Thyroid gland (tissue), 4 donors: Measurements from ENCODE around the gene PPM1H. TPM values are rescaled to one million over a fixed set of nuclear protein-coding genes. Genes with fewer than 3 reads are reported as not detected.
A peak's percentile ranks its signal among the peaks of the same experiment; 100 is the strongest.

ENCODE experiments used
- DNase-seq, 2 donors: peaks; one replicate each; pipeline ENCODE4 v3.0.0-alpha.2; 2019
- H3K27ac ChIP-seq, 3 donors: fragments of 200-600 bp; sonication (generic); 1 replicate in 2 of 3; 2 replicates in 1 of 3; pipeline ENCODE4 v1.5.1; 2016 to 2019; ENCODE audit warnings: mild to moderate bottlenecking in 1 of 3, moderate library complexity in 1 of 3
- H3K27me3 ChIP-seq: fragments of 200-600 bp; sonication (generic); one replicate; pipeline ENCODE4 v1.5.1; 2019
- H3K36me3 ChIP-seq, 2 donors: fragments of 200-600 bp; sonication (generic); one replicate each; pipeline ENCODE4 v1.5.1; 2016 to 2019
- H3K4me1 ChIP-seq, 2 donors: fragments of 200-600 bp; sonication (generic); one replicate each; pipeline ENCODE4 v1.5.1; 2017 to 2019
- H3K4me3 ChIP-seq, 3 donors: fragments of 200-600 bp; sonication (generic); replicated peaks in 1 of 3; 1 replicate in 2 of 3; 2 replicates in 1 of 3; pipeline ENCODE4 v1.5.1; 2016; ENCODE audit warnings: mild to moderate bottlenecking in 1 of 3
- H3K9me3 ChIP-seq: fragments of 200-600 bp; sonication (generic); one replicate; pipeline ENCODE4 v1.5.1; 2017
- CTCF ChIP-seq, 6 experiments: fragments of 200-600 bp in 3 of 6; fragments of 450-650 bp in 3 of 6; sonication (generic) in 3 of 6; IDR thresholded peaks; one replicate each; pipeline ENCODE4 v1.5.1; 2016 to 2019; ENCODE audit warnings: antibody characterized with exemption in 6 of 6, mild to moderate bottlenecking in 2 of 6, inconsistent platforms in 1 of 6, moderate library complexity in 1 of 6
- POLR2A ChIP-seq, 2 donors: fragments of 450-650 bp; IDR thresholded peaks; one replicate each; pipeline ENCODE4 v1.6.1; 2017; ENCODE audit warnings: antibody characterized with exemption in 2 of 2, mild to moderate bottlenecking in 2 of 2, moderate library complexity in 1 of 2
- WGBS, 2 donors: methylation state at CpG; one replicate each; pipeline ENCODE4 v1.1.5; 2017; 5-methylcytosine and 5-hydroxymethylcytosine counted together
- intact Hi-C: fragments of 100-400 bp; cut with DNase I; formaldehyde crosslinking; loops from one replicate; pipeline ENCODE4 v1.15.1; 2023
- total RNA-seq, 4 donors: library from RNA; depleted of rRNA; stranded (reverse); fragments of >200 nt; gene quantifications; one replicate each; pipeline ENCODE4 v1.2.3, GENCODE V29; 2016

PPM1H gene
- total RNA-seq, 4 donors from 2014 or later: 3.9 to 12.7 (median 9.0) TPM

GRCh38 chr12:62783881-62784280 is 151.1 kb downstream of the PPM1H start:
- no peaks in the 10 kb centered on the region for H3K27me3 ChIP-seq
- 90 to 93% methylated on average over 6 of the region's 6 CpGs for whole genome bisulfite sequencing, 2 donors
- intact Hi-C loops: no loop called here

GRCh38 chr12:62781136-62781880 is 153.6 kb downstream of the PPM1H start:
- Histone ChIP-seq H3K4me3 (no peak overlapping the region), H3K4me1 (peaks cover 4 to 24% of the 10 kb centered on the region in 2 donors), H3K36me3 (no peaks in the 10 kb centered on the region), H3K27me3 (no peaks in the 10 kb centered on the region), H3K27ac (peak overlapping the region in 1 of 3 donors; percentile 42), H3K9me3 (no peaks in the 10 kb centered on the region)
- TF ChIP-seq POLR2A (IDR thresholded peaks at IDR 0.05) (no peak), CTCF (IDR thresholded peaks at IDR 0.05) (no peak)
- peak; percentile 55 to 80 for DNase-seq
- intact Hi-C loops: no loop called here
- WGBS, 2 donors: 82 to 88% methylated on average over 8 to 9 of the region's 9 CpGs

More at GRCh38 chr12:62783881-62784280, 151.1 kb downstream of the PPM1H start:
- H3K36me3 ChIP-seq: no peaks in the 10 kb centered on the region
- H3K4me1 ChIP-seq: peaks cover 19 to 46% of the 10 kb centered on the region in 2 donors
- no peak overlapping the region for H3K27ac ChIP-seq
- DNase-seq: no peak
- no peak for TF ChIP-seq CTCF (IDR thresholded peaks at IDR 0.05)
- TF ChIP-seq POLR2A (IDR thresholded peaks at IDR 0.05): no peak
- no peak overlapping the region for H3K4me3 ChIP-seq
- H3K9me3 ChIP-seq: no peaks in the 10 kb centered on the region

- TF ChIP-seq CTCF (IDR thresholded peaks at IDR 0.05) (no peak), POLR2A (IDR thresholded peaks at IDR 0.05) (no peak)
- DNase-seq: no peak
- intact Hi-C loops: no loop called here
- no peaks in the 10 kb centered on the region for H3K27me3 ChIP-seq
- no peaks in the 10 kb centered on the region for H3K36me3 ChIP-seq
- H3K4me3 ChIP-seq: no peak overlapping the region
- H3K9me3 ChIP-seq: no peaks in the 10 kb centered on the region
- no peak overlapping the region for H3K27ac ChIP-seq
- H3K4me1 ChIP-seq: peaks cover 0 to 14% of the 10 kb centered on the region in 2 donors
Observed at GRCh38 chr12:62779488-62779887, 155.5 kb downstream of the PPM1H start.

GRCh38 chr12:62778187-62778586 is 156.8 kb downstream of the PPM1H start:
- WGBS, 2 donors: 74 to 81% methylated on average over 3 of the region's 3 CpGs
- intact Hi-C loops: no loop called here
- no peak for DNase-seq

More at GRCh38 chr12:62778187-62778586, 156.8 kb downstream of the PPM1H start:
- no peaks in the 10 kb centered on the region for H3K36me3 ChIP-seq
- TF ChIP-seq CTCF (IDR thresholded peaks at IDR 0.05) (no peak), POLR2A (IDR thresholded peaks at IDR 0.05) (no peak)
- peaks cover 0 to 14% of the 10 kb centered on the region in 2 donors for H3K4me1 ChIP-seq
- H3K4me3 ChIP-seq: no peak overlapping the region
- H3K9me3 ChIP-seq: no peaks in the 10 kb centered on the region
- H3K27me3 ChIP-seq: no peaks in the 10 kb centered on the region
- no peak overlapping the region for H3K27ac ChIP-seq
